Astrocyte of the hippocampus (primary cell): ENCODE results near the gene PKD1L1.
"Not testable (repeated sequence)": the region's sequence is repeated elsewhere in the genome, so short reads cannot be mapped to it uniquely, and the experiment has no call there.

Experiments used
- DNase-seq: peaks from one replicate; pipeline ENCODE4 v3.0.0; 2011; ENCODE audit warnings: low read depth, low spot score

Gene PKD1L1

GRCh38 chr7:47948141-47948790 lies at the start of gene PKD1L1:
PKD1L1 (minus strand) TSS chr7:47948466; CDS start chr7:47948440, 26 bp downstream.
- DNase-seq: peak; percentile 26

GRCh38 chr7:47992446-47992845 lies 44.2 kb upstream of the PKD1L1 start:
- DNase-seq: no peak

- peak; percentile 86 for DNase-seq
These were observed 43.6 kb upstream of the PKD1L1 start for GRCh38 chr7:47991741-47992311.

- DNase-seq: no peak
These were observed 43.0 kb upstream of the PKD1L1 start for GRCh38 chr7:47991270-47991669.

- no peak for DNase-seq
These were observed 42.3 kb upstream of the PKD1L1 start for GRCh38 chr7:47990592-47990991.

GRCh38 chr7:47989607-47990400 lies 41.5 kb upstream of the PKD1L1 start:
- DNase-seq: not testable (repeated sequence)

GRCh38 chr7:47988496-47989386 lies 40.5 kb upstream of the PKD1L1 start:
- no peak for DNase-seq

GRCh38 chr7:47982610-47983009 lies 34.3 kb upstream of the PKD1L1 start:
- DNase-seq: no peak

- not testable (repeated sequence) for DNase-seq
These were observed 32.4 kb upstream of the PKD1L1 start for GRCh38 chr7:47980648-47981047.

GRCh38 chr7:47979832-47980181 lies 31.5 kb upstream of the PKD1L1 start:
- no peak for DNase-seq

- DNase-seq: peak; percentile 94
These were observed 31.0 kb upstream of the PKD1L1 start, which contains the start of gene HUS1 for GRCh38 chr7:47979145-47979831. HUS1 (minus strand) TSS chr7:47979615; CDS start chr7:47979519, 96 bp downstream.

GRCh38 chr7:47978790-47979144 lies 30.5 kb upstream of the PKD1L1 start:
- no peak for DNase-seq

- DNase-seq: no peak
These were observed 25.5 kb upstream of the PKD1L1 start for GRCh38 chr7:47973739-47974138.

- DNase-seq: no peak
These were observed 22.5 kb upstream of the PKD1L1 start for GRCh38 chr7:47970761-47971160.

GRCh38 chr7:47968847-47969774 lies 20.8 kb upstream of the PKD1L1 start:
- peak; percentile 89 for DNase-seq

GRCh38 chr7:47967708-47968107 lies 19.4 kb upstream of the PKD1L1 start:
- DNase-seq: no peak

GRCh38 chr7:47967123-47967522 lies 18.9 kb upstream of the PKD1L1 start:
- no peak for DNase-seq

GRCh38 chr7:47965456-47965855 lies 17.2 kb upstream of the PKD1L1 start:
- DNase-seq: no peak

GRCh38 chr7:47962262-47962661 lies 14.0 kb upstream of the PKD1L1 start:
- no peak for DNase-seq

GRCh38 chr7:47957156-47957555 lies 8.9 kb upstream of the PKD1L1 start:
- DNase-seq: no peak
